Smooth muscle cell (in vitro differentiated cells): ENCODE results near the gene GIGYF1. TPM values are rescaled to one million over a fixed set of nuclear protein-coding genes. Genes with fewer than 3 reads are reported as not detected.

ENCODE experiments used
- DNase-seq: peaks from one replicate; lab custom pipeline; 2025; ENCODE audit not compliant: unreplicated experiment; lab: John Stamatoyannopoulos, UW
- H2AFZ ChIP-seq: fragments of 200-600 bp; sonication (generic); 2 replicates; pipeline ENCODE4 v1.6.0; 2016; ENCODE audit warnings: antibody characterized with exemption, low read depth, mild to moderate bottlenecking
- H3F3A ChIP-seq: fragments of 200-600 bp; sonication (generic); 2 replicates; pipeline ENCODE4 v1.6.0; 2017; ENCODE audit warnings: antibody characterized with exemption, low read depth
- H3K27ac ChIP-seq: fragments of 200-600 bp; sonication (generic); 2 replicates; pipeline ENCODE4 v1.5.1; 2016; ENCODE audit warnings: low read depth, mild to moderate bottlenecking
- H3K27me3 ChIP-seq: fragments of 200-600 bp; sonication (generic); 2 replicates; pipeline ENCODE4 v1.6.1; 2016; ENCODE audit warnings: low read depth, mild to moderate bottlenecking
- H3K36me3 ChIP-seq: fragments of 200-600 bp; sonication (generic); 2 replicates; pipeline ENCODE4 v1.5.1; 2016; ENCODE audit warnings: low read depth
- H3K4me1 ChIP-seq: fragments of 200-600 bp; sonication (generic); 2 replicates; pipeline ENCODE4 v1.5.1; 2016; ENCODE audit warnings: low read depth
- H3K4me2 ChIP-seq: fragments of 200-600 bp; sonication (generic); 2 replicates; pipeline ENCODE4 v1.6.0; 2016; ENCODE audit warnings: mild to moderate bottlenecking
- H3K4me3 ChIP-seq: fragments of 200-600 bp; sonication (generic); 2 replicates; pipeline ENCODE4 v1.5.1; 2016; ENCODE audit warnings: mild to moderate bottlenecking
- H3K79me2 ChIP-seq: fragments of 200-600 bp; sonication (generic); 2 replicates; pipeline ENCODE4 v1.6.0; 2016; ENCODE audit warnings: low read depth, mild to moderate bottlenecking
- H3K9ac ChIP-seq: fragments of 200-600 bp; sonication (generic); 2 replicates; pipeline ENCODE4 v1.6.0; 2016; ENCODE audit warnings: low read depth
- H3K9me3 ChIP-seq: fragments of 200-600 bp; sonication (generic); replicated peaks from 2 replicates; pipeline ENCODE4 v1.5.1; 2016; ENCODE audit warnings: low read depth
- H4K20me1 ChIP-seq: fragments of 200-600 bp; sonication (generic); 2 replicates; pipeline ENCODE4 v1.6.0; 2016; ENCODE audit warnings: low read depth
- CTCF ChIP-seq: fragments of 200-600 bp; sonication (generic); IDR thresholded peaks from 2 replicates; pipeline ENCODE4 v1.5.1; 2017; ENCODE audit warnings: borderline replicate concordance, mild to moderate bottlenecking, antibody characterized with exemption; ENCODE audit not compliant: insufficient read depth, poor library complexity, severe bottlenecking
- WGBS: methylation state at CpG from one replicate; pipeline ENCODE4 v1.1.7; 2016; ENCODE audit warnings: low lambda C conversion rate; 5-methylcytosine and 5-hydroxymethylcytosine counted together
- polyA plus RNA-seq: library from polyadenylated mRNA; unstranded; fragments of >200 nt; fragmentation: Nextera tagmentation; extraction: Ambion mirVana; gene quantifications from 2 replicates; pipeline ENCODE4 v1.2.1, GENCODE V29; 2016
- total RNA-seq: library from RNA; depleted of rRNA; stranded (reverse); fragments of >200 nt; gene quantifications from 2 replicates; pipeline ENCODE4 v1.2.3, GENCODE V29; 2014

The GIGYF1 gene
- total RNA-seq: 10.7 and 13.1 TPM in 2 replicates
- polyA plus RNA-seq: 8.5 and 11.8 TPM in 2 replicates

GRCh38 chr7:100694098-100694745 lies at the start of gene GIGYF1:
Gene GIGYF1 (minus strand): TSS chr7:100694250. CDS start chr7:100688238, 6,012 bp downstream.
- DNase-seq: peak; percentile 66
- Histone ChIP-seq H3K36me3 (no peaks in the 10 kb centered on the region), H3K27ac (peak within 1 kb of the TSS; percentile 28), H3K27me3 (no peaks in the 10 kb centered on the region), H3K79me2 (peaks cover 44% of the 10 kb centered on the region), H3F3A (peaks cover 6% of the 10 kb centered on the region), H2AFZ (peak within 1 kb of the TSS; percentile 70), H4K20me1 (peaks cover 44% of the 10 kb centered on the region), H3K9ac (peak within 1 kb of the TSS; percentile 84), H3K4me1 (peaks cover 22% of the 10 kb centered on the region), H3K4me3 (peak within 1 kb of the TSS; percentile 97), H3K9me3 (no peaks in the 10 kb centered on the region), H3K4me2 (peak within 1 kb of the TSS; percentile 100)
- WGBS: under 1% methylated on average over 18 of the region's 102 CpGs
- no peak for TF ChIP-seq CTCF

GRCh38 chr7:100739934-100740333 lies 45.9 kb upstream of the GIGYF1 start:
- 89% methylated on average over 6 of the region's 6 CpGs for WGBS
- TF ChIP-seq CTCF: no peak
- H3K9me3 ChIP-seq: no peaks in the 10 kb centered on the region

GRCh38 chr7:100736671-100737070 lies 42.6 kb upstream of the GIGYF1 start:
- H3K36me3 ChIP-seq: no peaks in the 10 kb centered on the region
- no peak overlapping the region for H3K4me3 ChIP-seq
- DNase-seq: no peak
- no peak for TF ChIP-seq CTCF
- H2AFZ ChIP-seq: no peak overlapping the region
- 88% methylated on average over 13 of the region's 13 CpGs for WGBS
- no peaks in the 10 kb centered on the region for H3K4me1 ChIP-seq
- no peaks in the 10 kb centered on the region for H3K9me3 ChIP-seq
- H3K27ac ChIP-seq: no peak overlapping the region
- H3F3A ChIP-seq: no peaks in the 10 kb centered on the region
- no peak overlapping the region for H3K9ac ChIP-seq
- H4K20me1 ChIP-seq: no peaks in the 10 kb centered on the region
- H3K4me2 ChIP-seq: no peak overlapping the region
- no peaks in the 10 kb centered on the region for H3K27me3 ChIP-seq
- no peaks in the 10 kb centered on the region for H3K79me2 ChIP-seq

More at GRCh38 chr7:100739934-100740333, 45.9 kb upstream of the GIGYF1 start:
- Histone ChIP-seq H3K27me3 (no peaks in the 10 kb centered on the region), H3K4me1 (no peaks in the 10 kb centered on the region), H4K20me1 (no peaks in the 10 kb centered on the region), H3K36me3 (no peaks in the 10 kb centered on the region), H2AFZ (no peak overlapping the region), H3K27ac (no peak overlapping the region), H3F3A (no peaks in the 10 kb centered on the region), H3K79me2 (no peaks in the 10 kb centered on the region), H3K9ac (no peak overlapping the region), H3K4me3 (no peak overlapping the region), H3K4me2 (no peak overlapping the region)
- no peak for DNase-seq

- Histone ChIP-seq H3K4me2 (no peak overlapping the region), H3K36me3 (no peaks in the 10 kb centered on the region), H3F3A (no peaks in the 10 kb centered on the region), H3K9ac (no peak overlapping the region), H4K20me1 (no peaks in the 10 kb centered on the region), H3K9me3 (no peaks in the 10 kb centered on the region), H3K4me3 (no peak overlapping the region), H3K4me1 (no peaks in the 10 kb centered on the region), H2AFZ (no peak overlapping the region), H3K79me2 (no peaks in the 10 kb centered on the region), H3K27ac (no peak overlapping the region), H3K27me3 (no peaks in the 10 kb centered on the region)
- TF ChIP-seq CTCF: no peak
- no peak for DNase-seq
- 87% methylated on average over 7 of the region's 7 CpGs for WGBS
These were observed 41.7 kb upstream of the GIGYF1 start for GRCh38 chr7:100735730-100736129.
